HEK293 (cell line): ENCODE results near the gene ZWILCH.

Experiments used
- CTCF ChIA-PET: fragments of 350-600 bp; formaldehyde crosslinking; extraction: SDS; loops from one replicate; lab custom pipeline; 2021; ENCODE audit warnings: antibody characterized with exemption; lab: Yijun Ruan, JAX
- POLR2A ChIA-PET: fragments of 300-600 bp; formaldehyde crosslinking; extraction: SDS; loops from one replicate; lab custom pipeline; 2020; ENCODE audit warnings: antibody characterized with exemption, inconsistent platforms; lab: Yijun Ruan, JAX
- H3K27ac ChIP-seq: fragments of 200-500 bp; sonication (Bioruptor generic); 2 replicates; pipeline ENCODE4 v1.5.1; 2014; ENCODE audit warnings: low read depth, low read length, control low read depth, inconsistent platforms; ENCODE audit errors: extremely low read depth
- H3K36me3 ChIP-seq, 2 experiments: fragments of 200-500 bp in 1 of 2; sonication (Bioruptor generic) in 1 of 2; 1 replicate in 1 of 2; 2 replicates in 1 of 2; pipeline ENCODE4 v1.5.1; 2014 to 2017; ENCODE audit warnings: inconsistent platforms in 2 of 2, low read length in 2 of 2; ENCODE audit not compliant: control insufficient read depth in 2 of 2, insufficient read depth in 1 of 2
- H3K4me1 ChIP-seq: fragments of 200-500 bp; sonication (Bioruptor generic); 2 replicates; pipeline ENCODE4 v1.5.1; 2014; ENCODE audit warnings: mild to moderate bottlenecking, low read length, inconsistent platforms; ENCODE audit not compliant: control insufficient read depth, insufficient read depth
- H3K4me3 ChIP-seq: 2 replicates; pipeline ENCODE4 v1.5.1; 2011; ENCODE audit warnings: low read depth, mild to moderate bottlenecking, control low read depth, low read length, moderate library complexity
- H3K9me3 ChIP-seq: fragments of 200-500 bp; sonication (Bioruptor generic); 2 replicates; pipeline ENCODE4 v1.5.1; 2014; ENCODE audit warnings: low read depth, low read length, inconsistent platforms; ENCODE audit not compliant: control insufficient read depth, insufficient read depth
- FEZF1 ChIP-seq: fragments of 450-650 bp; formaldehyde crosslinking; IDR thresholded peaks from 2 replicates; pipeline ENCODE4 v1.5.1; 2016; ENCODE audit warnings: missing biosample characterization, missing genetic modification characterization
- IKZF3 ChIP-seq: fragments of 450-650 bp; IDR thresholded peaks from 2 replicates; pipeline ENCODE4 v1.5.0; 2018; ENCODE audit warnings: missing biosample characterization, mild to moderate bottlenecking, missing genetic modification characterization, moderate library complexity
- SP7 ChIP-seq: fragments of 450-650 bp; formaldehyde crosslinking; IDR thresholded peaks from 2 replicates; pipeline ENCODE4 v1.5.1; 2016; ENCODE audit warnings: missing biosample characterization, missing genetic modification characterization
- YY2 ChIP-seq: fragments of 450-650 bp; formaldehyde crosslinking; IDR thresholded peaks from 2 replicates; pipeline ENCODE4 v1.5.1; 2016; ENCODE audit warnings: missing biosample characterization, missing genetic modification characterization
- ZBTB17 ChIP-seq: fragments of 450-650 bp; formaldehyde crosslinking; IDR thresholded peaks from 2 replicates; pipeline ENCODE4 v1.5.1; 2016; ENCODE audit warnings: missing biosample characterization, missing genetic modification characterization
- ZNF112 ChIP-seq: fragments of 450-650 bp; formaldehyde crosslinking; IDR thresholded peaks from 2 replicates; pipeline ENCODE4 v1.5.0; 2017; ENCODE audit warnings: missing biosample characterization, missing genetic modification characterization
- ZNF16 ChIP-seq: fragments of 450-650 bp; formaldehyde crosslinking; IDR thresholded peaks from 2 replicates; pipeline ENCODE4 v1.5.1; 2016; ENCODE audit warnings: low read depth, missing biosample characterization, missing genetic modification characterization
- ZNF274 ChIP-seq, 2 experiments: fragments of 200-500 bp in 1 of 2; fragments of 450-650 bp in 1 of 2; sonication (Bioruptor generic) in 1 of 2; formaldehyde crosslinking in 1 of 2; IDR thresholded peaks; 2 replicates each; pipeline versions ENCODE4 v1.5.1 to v1.6.1; 2014 to 2016; ENCODE audit warnings: borderline replicate concordance in 1 of 2, inconsistent platforms in 1 of 2, low read length in 1 of 2, missing biosample characterization in 1 of 2, missing genetic modification characterization in 1 of 2
- ZNF654 ChIP-seq: fragments of 450-650 bp; formaldehyde crosslinking; IDR thresholded peaks from 2 replicates; pipeline ENCODE4 v1.5.1; 2016; ENCODE audit warnings: low read depth, missing biosample characterization, missing genetic modification characterization
- ZNF660 ChIP-seq: fragments of 450-650 bp; IDR thresholded peaks from 2 replicates; pipeline ENCODE4 v1.5.1; 2018; ENCODE audit warnings: missing biosample characterization, mild to moderate bottlenecking, missing genetic modification characterization
- ZNF837 ChIP-seq: fragments of 450-650 bp; formaldehyde crosslinking; IDR thresholded peaks from 2 replicates; pipeline ENCODE4 v1.5.1; 2016; ENCODE audit warnings: missing biosample characterization, missing genetic modification characterization
- TF ChIP-seq, protein P1 (sequence below): fragments of 450-650 bp; IDR thresholded peaks from 2 replicates; pipeline ENCODE4 v1.5.1; 2018; ENCODE audit warnings: missing biosample characterization, mild to moderate bottlenecking, missing genetic modification characterization
- TF ChIP-seq, protein P2 (sequence below): fragments of 450-650 bp; formaldehyde crosslinking; IDR thresholded peaks from 2 replicates; pipeline ENCODE4 v1.5.1; 2016; ENCODE audit warnings: missing biosample characterization, missing genetic modification characterization, borderline replicate concordance
- TF ChIP-seq, protein P3 (sequence below): fragments of 450-650 bp; formaldehyde crosslinking; optimal IDR thresholded peaks from 2 replicates; pipeline ENCODE3; 2016; ENCODE audit warnings: missing biosample characterization, mild to moderate bottlenecking, missing genetic modification characterization
- TF ChIP-seq, protein P4 (sequence below): fragments of 450-650 bp; formaldehyde crosslinking; IDR thresholded peaks from 2 replicates; pipeline ENCODE4 v1.5.1; 2016; ENCODE audit warnings: missing biosample characterization, missing genetic modification characterization, low read depth
- TF ChIP-seq, protein P5 (sequence below): fragments of 450-650 bp; formaldehyde crosslinking; IDR thresholded peaks from 2 replicates; pipeline ENCODE4 v1.5.1; 2016; ENCODE audit warnings: missing biosample characterization, missing genetic modification characterization

ZWILCH gene

DNA sequence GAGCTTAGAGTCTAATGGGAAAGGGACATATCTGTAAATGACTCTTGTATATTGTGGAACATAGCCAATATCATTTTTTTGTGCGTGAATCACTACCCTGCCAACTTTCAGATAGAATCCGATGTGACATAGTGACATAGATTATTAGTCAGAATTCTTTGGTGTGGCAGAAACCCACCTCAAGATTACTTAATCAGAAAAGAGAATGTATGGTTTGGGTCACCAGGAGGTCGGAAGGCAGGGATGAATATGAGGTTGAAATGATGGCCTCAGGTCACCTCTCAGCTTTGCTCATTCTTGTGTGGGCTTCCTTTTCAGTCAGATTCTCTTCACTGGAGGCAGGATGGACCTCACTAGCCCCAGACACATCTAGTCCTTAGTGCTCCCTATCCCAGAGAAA is 48.9 kb upstream of the ZWILCH start (continued):
- TF ChIP-seq, protein P1, sequence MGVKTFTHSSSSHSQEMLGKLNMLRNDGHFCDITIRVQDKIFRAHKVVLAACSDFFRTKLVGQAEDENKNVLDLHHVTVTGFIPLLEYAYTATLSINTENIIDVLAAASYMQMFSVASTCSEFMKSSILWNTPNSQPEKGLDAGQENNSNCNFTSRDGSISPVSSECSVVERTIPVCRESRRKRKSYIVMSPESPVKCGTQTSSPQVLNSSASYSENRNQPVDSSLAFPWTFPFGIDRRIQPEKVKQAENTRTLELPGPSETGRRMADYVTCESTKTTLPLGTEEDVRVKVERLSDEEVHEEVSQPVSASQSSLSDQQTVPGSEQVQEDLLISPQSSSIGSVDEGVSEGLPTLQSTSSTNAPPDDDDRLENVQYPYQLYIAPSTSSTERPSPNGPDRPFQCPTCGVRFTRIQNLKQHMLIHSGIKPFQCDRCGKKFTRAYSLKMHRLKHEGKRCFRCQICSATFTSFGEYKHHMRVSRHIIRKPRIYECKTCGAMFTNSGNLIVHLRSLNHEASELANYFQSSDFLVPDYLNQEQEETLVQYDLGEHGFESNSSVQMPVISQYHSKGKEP, result no peak
- TF ChIP-seq, protein P2, sequence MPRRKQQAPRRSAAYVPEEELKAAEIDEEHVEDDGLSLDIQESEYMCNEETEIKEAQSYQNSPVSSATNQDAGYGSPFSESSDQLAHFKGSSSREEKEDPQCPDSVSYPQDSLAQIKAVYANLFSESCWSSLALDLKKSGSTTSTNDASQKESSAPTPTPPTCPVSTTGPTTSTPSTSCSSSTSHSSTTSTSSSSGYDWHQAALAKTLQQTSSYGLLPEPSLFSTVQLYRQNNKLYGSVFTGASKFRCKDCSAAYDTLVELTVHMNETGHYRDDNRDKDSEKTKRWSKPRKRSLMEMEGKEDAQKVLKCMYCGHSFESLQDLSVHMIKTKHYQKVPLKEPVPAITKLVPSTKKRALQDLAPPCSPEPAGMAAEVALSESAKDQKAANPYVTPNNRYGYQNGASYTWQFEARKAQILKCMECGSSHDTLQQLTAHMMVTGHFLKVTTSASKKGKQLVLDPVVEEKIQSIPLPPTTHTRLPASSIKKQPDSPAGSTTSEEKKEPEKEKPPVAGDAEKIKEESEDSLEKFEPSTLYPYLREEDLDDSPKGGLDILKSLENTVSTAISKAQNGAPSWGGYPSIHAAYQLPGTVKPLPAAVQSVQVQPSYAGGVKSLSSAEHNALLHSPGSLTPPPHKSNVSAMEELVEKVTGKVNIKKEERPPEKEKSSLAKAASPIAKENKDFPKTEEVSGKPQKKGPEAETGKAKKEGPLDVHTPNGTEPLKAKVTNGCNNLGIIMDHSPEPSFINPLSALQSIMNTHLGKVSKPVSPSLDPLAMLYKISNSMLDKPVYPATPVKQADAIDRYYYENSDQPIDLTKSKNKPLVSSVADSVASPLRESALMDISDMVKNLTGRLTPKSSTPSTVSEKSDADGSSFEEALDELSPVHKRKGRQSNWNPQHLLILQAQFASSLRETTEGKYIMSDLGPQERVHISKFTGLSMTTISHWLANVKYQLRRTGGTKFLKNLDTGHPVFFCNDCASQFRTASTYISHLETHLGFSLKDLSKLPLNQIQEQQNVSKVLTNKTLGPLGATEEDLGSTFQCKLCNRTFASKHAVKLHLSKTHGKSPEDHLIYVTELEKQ (tag by site-specific recombination), result no peak
- TF ChIP-seq FEZF1 (tag by site-specific recombination) (no peak), ZNF837 (tag by site-specific recombination) (no peak), ZNF16 (tag by site-specific recombination) (no peak), ZNF274 (IDR thresholded peaks at IDR 0.05; ENCODE audit: low read length) (no peak), ZNF274 (tag by site-specific recombination; IDR thresholded peaks at IDR 0.05; ENCODE audit: borderline replicate concordance) (no peak)
- TF ChIP-seq, protein P3, sequence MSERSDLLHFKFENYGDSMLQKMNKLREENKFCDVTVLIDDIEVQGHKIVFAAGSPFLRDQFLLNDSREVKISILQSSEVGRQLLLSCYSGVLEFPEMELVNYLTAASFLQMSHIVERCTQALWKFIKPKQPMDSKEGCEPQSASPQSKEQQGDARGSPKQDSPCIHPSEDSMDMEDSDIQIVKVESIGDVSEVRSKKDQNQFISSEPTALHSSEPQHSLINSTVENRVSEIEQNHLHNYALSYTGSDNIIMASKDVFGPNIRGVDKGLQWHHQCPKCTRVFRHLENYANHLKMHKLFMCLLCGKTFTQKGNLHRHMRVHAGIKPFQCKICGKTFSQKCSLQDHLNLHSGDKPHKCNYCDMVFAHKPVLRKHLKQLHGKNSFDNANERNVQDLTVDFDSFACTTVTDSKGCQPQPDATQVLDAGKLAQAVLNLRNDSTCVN (tag by site-specific recombination), result no peak
- TF ChIP-seq, protein P4, sequence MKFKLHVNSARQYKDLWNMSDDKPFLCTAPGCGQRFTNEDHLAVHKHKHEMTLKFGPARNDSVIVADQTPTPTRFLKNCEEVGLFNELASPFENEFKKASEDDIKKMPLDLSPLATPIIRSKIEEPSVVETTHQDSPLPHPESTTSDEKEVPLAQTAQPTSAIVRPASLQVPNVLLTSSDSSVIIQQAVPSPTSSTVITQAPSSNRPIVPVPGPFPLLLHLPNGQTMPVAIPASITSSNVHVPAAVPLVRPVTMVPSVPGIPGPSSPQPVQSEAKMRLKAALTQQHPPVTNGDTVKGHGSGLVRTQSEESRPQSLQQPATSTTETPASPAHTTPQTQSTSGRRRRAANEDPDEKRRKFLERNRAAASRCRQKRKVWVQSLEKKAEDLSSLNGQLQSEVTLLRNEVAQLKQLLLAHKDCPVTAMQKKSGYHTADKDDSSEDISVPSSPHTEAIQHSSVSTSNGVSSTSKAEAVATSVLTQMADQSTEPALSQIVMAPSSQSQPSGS (tag by site-specific recombination), result no peak

DNA sequence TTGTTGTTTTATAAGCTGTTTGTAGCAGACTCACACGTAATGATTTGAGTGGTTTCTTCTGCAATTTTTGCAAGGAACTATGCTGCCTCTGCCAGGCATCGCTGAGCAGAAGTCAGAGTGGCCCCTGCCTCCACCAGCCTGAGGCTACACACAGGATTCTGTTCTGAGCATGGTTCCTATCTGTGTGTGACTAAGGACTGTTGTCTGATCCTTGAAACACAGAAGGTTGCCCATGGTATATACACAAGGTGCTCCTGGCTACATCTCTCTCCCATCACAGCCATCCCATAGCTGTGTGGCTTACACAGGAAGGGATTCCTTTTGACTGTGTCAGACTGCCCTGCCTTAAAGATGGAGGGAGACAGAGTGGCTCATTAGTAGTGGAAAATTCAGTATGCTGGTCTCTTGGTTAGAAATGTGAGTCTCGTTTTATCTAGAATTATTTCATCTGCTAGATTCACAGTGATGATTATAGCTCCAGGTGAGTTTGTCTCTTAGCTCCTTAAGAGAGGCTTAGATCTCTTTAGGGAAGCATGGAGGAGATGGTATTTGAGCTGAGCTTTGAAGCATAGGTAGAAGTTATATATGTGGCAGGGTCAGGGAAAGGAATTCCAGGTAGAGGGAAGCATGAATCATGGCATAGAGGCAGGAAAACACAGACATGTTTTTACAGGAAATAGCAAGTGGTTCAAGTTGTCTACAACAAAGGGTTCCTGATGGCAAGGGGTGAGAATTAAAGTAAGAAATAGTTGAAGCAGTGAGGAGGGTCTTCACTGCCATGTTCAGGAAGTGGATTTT is 45.1 kb upstream of the ZWILCH start:
- POLR2A ChIA-PET, result interaction anchor here (0.5 to 1.4 kb wide), 2 partner anchors 10 to 11 kb away, joined by 5 to 12 read pairs; no protein-coding TSS in a partner anchor
- Histone ChIP-seq H3K4me1 (peaks cover 6% of the 10 kb centered on the region; the same call in 1 of the 2 replicates), H3K9me3 (no peaks in the 10 kb centered on the region), H3K36me3 (peaks cover 0 to 4% of the 10 kb centered on the region in 2 experiments; a peak in 2 of 3 replicates), H3K4me3 (no peak overlapping the region), H3K27ac (no peak overlapping the region)
- TF ChIP-seq ZBTB17 (no peak), SP7 (tag by site-specific recombination) (no peak), ZNF16 (tag by site-specific recombination) (no peak), YY2 (tag by site-specific recombination) (no peak), ZNF654 (tag by site-specific recombination) (no peak), ZNF660 (tag by site-specific recombination) (no peak), ZNF112 (no peak), IKZF3 (tag by site-specific recombination) (no peak)
- TF ChIP-seq, protein P5, sequence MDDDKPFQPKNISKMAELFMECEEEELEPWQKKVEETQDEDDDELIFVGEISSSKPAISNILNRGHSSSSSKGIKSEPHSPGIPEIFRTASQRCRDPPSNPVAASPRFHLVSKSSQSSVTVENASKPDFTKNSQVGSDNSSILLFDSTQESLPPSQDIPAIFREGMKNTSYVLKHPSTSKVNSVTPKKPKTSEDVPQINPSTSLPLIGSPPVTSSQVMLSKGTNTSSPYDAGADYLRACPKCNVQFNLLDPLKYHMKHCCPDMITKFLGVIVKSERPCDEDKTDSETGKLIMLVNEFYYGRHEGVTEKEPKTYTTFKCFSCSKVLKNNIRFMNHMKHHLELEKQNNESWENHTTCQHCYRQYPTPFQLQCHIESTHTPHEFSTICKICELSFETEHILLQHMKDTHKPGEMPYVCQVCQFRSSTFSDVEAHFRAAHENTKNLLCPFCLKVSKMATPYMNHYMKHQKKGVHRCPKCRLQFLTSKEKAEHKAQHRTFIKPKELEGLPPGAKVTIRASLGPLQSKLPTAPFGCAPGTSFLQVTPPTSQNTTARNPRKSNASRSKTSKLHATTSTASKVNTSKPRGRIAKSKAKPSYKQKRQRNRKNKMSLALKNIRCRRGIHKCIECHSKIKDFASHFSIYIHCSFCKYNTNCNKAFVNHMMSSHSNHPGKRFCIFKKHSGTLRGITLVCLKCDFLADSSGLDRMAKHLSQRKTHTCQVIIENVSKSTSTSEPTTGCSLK, result no peak
- CTCF ChIA-PET, result interaction anchor here (0.7 kb wide), 1 partner anchor 12 kb away, joined by 3 read pairs; no protein-coding TSS in a partner anchor
